Neural cell (in vitro differentiated cells): ENCODE results near the gene SUPT4H1.

Source experiments
- EP300 ChIP-seq: fragments of 450-650 bp; conservative IDR thresholded peaks from 2 replicates; pipeline ENCODE4 v1.6.1; 2014; ENCODE audit warnings: antibody characterized with exemption, mild to moderate bottlenecking, moderate library complexity; ENCODE audit not compliant: poor library complexity, severe bottlenecking
- EZH2 ChIP-seq: fragments of 200-600, 300-800 bp; shearing (Covaris generic), sonication (generic); IDR thresholded peaks from 2 replicates; pipeline ENCODE4 v1.6.1; 2014; ENCODE audit warnings: antibody characterized with exemption, low read length, borderline replicate concordance, mild to moderate bottlenecking; ENCODE audit not compliant: insufficient read depth, poor library complexity, severe bottlenecking
- RAD21 ChIP-seq: fragments of 450-650 bp; conservative IDR thresholded peaks from 2 replicates; pipeline ENCODE4 v1.6.1; 2014; ENCODE audit warnings: antibody characterized with exemption, mild to moderate bottlenecking, moderate library complexity
- SMC3 ChIP-seq: fragments of 450-650 bp; conservative IDR thresholded peaks from 2 replicates; pipeline ENCODE4 v1.6.1; 2014; ENCODE audit warnings: antibody characterized with exemption, mild to moderate bottlenecking, moderate library complexity; ENCODE audit not compliant: poor library complexity
- TF ChIP-seq, protein P1 (sequence below): fragments of 450-650 bp; IDR thresholded peaks from 2 replicates; pipeline ENCODE4 v1.5.1; 2014; ENCODE audit warnings: antibody characterized with exemption, mild to moderate bottlenecking, moderate library complexity; ENCODE audit not compliant: poor library complexity, severe bottlenecking
- TF ChIP-seq, protein P2 (sequence below): IDR thresholded peaks from 2 replicates; pipeline ENCODE4 v1.6.1; 2012; ENCODE audit warnings: borderline replicate concordance

DNA sequence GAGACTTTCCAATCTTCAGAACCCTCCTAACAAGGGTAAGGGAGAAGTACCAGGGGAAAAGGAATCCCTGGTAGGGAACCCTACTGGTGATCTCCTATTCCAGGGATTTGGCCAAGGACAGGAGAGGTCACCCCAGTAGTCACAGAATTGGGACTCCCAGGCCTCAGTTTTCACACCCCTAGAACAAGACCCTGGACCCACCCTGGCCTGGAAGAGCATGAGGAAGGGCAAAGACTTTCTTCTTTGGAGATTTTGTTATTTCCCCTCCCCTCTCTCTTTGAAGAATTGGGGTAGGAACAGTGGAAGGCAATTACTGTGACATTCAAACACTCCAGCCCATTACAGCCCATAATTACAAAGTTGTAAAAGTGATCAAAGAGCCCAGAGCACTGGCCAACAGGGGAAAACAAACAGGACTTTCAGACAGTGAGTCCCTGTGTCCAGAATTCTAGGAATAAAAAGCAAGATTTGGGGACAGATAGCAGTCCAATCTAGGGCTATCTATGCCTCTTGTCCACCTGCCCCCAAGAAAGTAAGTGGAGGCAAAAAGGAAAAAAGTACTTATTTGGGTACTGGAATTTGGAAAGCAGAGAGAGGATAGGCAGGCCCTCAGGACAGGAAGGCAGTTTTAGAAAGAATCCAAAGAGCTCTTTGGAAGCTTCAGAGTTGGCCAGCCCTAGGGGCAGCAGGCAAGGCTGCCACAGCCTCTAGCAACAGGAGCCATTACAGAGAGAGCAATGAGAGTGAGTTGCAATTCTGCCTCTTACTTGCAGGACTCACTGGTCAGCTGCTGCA, 13.4 kb upstream of the SUPT4H1 start:
- TF ChIP-seq SMC3 (no peak), EZH2 (no peak), RAD21 (no peak), EP300 (no peak)
- TF ChIP-seq, protein P1, sequence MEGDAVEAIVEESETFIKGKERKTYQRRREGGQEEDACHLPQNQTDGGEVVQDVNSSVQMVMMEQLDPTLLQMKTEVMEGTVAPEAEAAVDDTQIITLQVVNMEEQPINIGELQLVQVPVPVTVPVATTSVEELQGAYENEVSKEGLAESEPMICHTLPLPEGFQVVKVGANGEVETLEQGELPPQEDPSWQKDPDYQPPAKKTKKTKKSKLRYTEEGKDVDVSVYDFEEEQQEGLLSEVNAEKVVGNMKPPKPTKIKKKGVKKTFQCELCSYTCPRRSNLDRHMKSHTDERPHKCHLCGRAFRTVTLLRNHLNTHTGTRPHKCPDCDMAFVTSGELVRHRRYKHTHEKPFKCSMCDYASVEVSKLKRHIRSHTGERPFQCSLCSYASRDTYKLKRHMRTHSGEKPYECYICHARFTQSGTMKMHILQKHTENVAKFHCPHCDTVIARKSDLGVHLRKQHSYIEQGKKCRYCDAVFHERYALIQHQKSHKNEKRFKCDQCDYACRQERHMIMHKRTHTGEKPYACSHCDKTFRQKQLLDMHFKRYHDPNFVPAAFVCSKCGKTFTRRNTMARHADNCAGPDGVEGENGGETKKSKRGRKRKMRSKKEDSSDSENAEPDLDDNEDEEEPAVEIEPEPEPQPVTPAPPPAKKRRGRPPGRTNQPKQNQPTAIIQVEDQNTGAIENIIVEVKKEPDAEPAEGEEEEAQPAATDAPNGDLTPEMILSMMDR: no peak
- TF ChIP-seq, protein P2, sequence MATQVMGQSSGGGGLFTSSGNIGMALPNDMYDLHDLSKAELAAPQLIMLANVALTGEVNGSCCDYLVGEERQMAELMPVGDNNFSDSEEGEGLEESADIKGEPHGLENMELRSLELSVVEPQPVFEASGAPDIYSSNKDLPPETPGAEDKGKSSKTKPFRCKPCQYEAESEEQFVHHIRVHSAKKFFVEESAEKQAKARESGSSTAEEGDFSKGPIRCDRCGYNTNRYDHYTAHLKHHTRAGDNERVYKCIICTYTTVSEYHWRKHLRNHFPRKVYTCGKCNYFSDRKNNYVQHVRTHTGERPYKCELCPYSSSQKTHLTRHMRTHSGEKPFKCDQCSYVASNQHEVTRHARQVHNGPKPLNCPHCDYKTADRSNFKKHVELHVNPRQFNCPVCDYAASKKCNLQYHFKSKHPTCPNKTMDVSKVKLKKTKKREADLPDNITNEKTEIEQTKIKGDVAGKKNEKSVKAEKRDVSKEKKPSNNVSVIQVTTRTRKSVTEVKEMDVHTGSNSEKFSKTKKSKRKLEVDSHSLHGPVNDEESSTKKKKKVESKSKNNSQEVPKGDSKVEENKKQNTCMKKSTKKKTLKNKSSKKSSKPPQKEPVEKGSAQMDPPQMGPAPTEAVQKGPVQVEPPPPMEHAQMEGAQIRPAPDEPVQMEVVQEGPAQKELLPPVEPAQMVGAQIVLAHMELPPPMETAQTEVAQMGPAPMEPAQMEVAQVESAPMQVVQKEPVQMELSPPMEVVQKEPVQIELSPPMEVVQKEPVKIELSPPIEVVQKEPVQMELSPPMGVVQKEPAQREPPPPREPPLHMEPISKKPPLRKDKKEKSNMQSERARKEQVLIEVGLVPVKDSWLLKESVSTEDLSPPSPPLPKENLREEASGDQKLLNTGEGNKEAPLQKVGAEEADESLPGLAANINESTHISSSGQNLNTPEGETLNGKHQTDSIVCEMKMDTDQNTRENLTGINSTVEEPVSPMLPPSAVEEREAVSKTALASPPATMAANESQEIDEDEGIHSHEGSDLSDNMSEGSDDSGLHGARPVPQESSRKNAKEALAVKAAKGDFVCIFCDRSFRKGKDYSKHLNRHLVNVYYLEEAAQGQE: no peak
